GM12874 (cell line): ENCODE data around the gene PITPNC1.

Source experiments
- TF ChIP-seq, protein P1 (sequence below): IDR thresholded peaks from 2 replicates; pipeline ENCODE4 v1.5.1; 2011; ENCODE audit warnings: low read depth, mild to moderate bottlenecking, control low read depth, low read length, moderate library complexity; ENCODE audit not compliant: insufficient read depth

PITPNC1 gene

DNA sequence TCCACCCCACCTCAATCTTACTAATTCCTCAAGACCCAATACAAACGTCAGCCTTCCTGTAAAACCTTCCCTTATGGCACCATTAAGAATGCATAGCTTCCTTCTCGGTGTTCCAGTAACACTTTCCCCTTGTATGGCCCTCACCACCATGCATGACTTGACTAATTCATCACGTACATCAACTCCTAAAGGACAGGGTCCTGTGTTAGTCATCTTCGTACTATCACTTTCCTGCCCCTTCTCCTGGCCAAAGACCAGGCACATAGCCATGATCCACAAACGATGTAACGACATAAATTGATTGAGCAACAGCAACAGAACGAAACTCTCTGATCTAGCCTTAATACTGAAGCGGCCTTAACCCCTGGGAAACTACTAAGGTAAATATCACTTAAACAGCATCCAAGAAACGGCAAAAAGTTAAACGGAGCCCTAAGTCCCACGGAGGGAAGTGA lies 11.3 kb upstream of the PITPNC1 start:
- TF ChIP-seq, protein P1, sequence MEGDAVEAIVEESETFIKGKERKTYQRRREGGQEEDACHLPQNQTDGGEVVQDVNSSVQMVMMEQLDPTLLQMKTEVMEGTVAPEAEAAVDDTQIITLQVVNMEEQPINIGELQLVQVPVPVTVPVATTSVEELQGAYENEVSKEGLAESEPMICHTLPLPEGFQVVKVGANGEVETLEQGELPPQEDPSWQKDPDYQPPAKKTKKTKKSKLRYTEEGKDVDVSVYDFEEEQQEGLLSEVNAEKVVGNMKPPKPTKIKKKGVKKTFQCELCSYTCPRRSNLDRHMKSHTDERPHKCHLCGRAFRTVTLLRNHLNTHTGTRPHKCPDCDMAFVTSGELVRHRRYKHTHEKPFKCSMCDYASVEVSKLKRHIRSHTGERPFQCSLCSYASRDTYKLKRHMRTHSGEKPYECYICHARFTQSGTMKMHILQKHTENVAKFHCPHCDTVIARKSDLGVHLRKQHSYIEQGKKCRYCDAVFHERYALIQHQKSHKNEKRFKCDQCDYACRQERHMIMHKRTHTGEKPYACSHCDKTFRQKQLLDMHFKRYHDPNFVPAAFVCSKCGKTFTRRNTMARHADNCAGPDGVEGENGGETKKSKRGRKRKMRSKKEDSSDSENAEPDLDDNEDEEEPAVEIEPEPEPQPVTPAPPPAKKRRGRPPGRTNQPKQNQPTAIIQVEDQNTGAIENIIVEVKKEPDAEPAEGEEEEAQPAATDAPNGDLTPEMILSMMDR, result no peak

DNA sequence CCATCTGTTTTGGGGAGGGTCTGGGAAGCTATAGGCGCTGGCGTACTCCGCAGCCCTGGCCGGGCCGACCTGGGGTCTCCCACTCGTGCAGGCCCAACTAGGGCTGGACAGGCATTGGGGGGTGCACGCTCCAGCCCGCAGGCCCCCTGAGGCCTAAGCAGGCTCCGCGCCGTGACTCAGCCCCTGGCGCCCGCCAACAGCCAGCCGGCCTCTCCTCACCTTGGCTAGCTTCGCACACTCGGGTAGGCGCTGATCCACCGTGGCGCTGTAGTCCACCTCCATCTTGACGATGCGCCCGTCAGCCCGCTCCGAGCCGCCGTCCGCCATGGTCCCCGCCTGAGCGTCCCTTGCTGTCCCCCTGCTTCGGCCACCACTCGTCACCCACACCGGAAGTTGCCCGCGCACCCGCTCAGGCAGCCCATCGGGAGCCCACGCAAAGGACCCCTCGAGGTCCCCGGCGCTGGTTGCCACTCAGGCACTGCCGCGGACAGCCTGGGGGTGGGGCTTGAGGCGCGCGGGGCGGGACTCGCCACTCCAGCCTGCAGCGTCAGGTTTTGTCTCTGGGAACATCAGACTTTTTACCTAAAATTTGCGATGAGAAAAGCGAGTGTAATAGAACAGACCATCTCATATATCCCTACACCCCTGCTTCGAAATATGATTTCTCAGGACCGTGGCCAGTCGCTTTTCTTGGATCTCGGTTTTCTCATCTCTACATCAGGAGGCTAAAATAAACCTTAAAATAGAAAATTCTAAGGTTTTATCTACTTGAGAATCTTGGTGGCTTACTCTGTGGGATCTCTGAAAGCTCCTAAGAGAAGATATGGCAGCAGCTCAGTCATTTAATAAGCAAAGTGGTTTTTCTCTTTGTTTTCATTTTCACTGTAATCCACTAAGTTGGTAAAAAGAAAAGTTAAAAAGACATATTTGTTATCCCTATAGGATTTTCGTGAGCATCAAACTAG lies 10.6 kb upstream of the PITPNC1 start, which contains the start of gene PSMD12:
TSS of gene PSMD12 (minus strand) at position 385 of the 965 bp plus-strand sequence. CDS start at position 327, 58 bp downstream.
- TF ChIP-seq, protein P1, result no peak

DNA sequence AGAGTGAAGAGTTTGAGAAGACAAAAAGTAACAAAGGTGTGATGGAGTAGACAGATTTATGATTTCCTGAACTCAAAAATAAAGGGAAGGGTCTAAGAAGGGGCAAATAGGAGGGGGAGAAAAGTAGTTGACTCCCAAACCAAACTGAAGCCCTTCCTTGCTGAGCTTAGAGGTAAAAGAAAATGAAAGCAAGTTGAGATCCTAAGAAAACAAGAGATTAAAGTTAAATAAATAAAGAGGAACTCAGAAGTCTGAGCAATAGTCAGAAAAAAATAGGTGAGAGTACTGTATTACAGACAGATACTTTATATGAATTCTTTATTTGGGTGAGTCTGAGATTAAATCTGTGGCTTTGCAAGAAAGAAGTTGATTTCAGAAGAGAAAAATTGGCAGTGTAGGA lies 7.4 kb upstream of the PITPNC1 start:
- TF ChIP-seq, protein P1, result no peak

DNA sequence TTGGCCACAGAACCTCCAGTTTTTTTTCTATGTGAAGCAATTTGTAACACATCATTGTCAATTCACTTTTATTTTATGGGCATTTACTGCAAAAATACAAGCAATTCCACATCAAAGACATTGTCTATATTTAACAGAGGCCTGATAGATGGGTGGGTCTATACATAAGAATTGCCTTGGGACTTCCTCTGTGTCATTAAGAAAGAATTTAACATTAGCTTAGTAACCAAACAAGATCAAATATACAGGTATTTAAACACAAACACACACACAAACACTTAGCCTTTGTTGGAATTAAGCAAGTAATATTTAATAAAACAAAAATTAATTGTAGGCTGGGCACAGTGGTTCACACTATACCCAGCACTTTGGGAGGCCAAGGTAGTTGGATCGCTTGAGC lies 4.3 kb upstream of the PITPNC1 start:
- TF ChIP-seq, protein P1, result no peak

GRCh38 chr17:67374329-67375053 lies 2.6 kb upstream of the PITPNC1 start:
- TF ChIP-seq, protein P1, result peak; percentile 83

DNA sequence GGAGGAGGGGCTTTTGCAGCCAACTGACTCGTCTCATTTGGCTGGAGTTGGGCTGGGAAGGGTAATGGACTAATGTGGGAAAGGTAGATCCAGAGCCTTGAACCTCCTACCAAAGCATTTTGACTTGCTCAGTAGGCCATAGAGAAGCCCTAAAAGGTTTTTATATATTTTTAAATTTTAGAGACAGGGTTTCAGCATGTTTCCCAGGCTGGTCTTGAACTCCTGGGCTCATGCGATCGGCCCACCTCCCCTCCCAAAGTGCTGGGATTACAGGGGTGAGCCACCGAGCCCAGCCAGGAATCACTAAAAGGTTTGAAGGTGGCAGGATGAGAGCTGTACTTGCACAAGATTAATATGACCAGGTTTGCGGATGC lies 2.0 kb upstream of the PITPNC1 start:
- TF ChIP-seq, protein P1, result no peak

DNA sequence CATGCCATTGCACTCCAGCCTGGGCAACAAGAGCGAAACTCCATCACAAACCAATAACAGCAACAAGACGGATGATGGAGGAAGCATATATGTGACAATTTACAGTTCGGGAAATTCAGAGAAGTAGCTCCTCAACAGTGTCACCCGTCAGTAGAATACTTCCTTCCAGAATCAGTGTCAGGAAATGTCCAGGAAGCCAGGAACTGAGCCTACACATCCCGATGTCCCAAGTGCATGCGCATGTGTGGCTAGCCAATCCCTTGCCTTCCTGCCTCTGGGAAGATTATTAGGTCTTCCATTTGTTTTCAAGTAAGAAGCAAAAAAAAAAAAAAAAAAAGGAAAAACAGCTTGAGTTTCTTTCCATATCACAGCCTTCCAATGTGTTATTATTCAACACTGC lies 1.4 kb upstream of the PITPNC1 start:
- TF ChIP-seq, protein P1, result no peak
